ENCODE data around the gene SHROOM4. TPM values are rescaled to one million over a fixed set of nuclear protein-coding genes. Genes with fewer than 3 reads are reported as not detected.

The SHROOM4 gene
- total RNA-seq, 1 experiment from 2014 or later = not detected

DNA sequence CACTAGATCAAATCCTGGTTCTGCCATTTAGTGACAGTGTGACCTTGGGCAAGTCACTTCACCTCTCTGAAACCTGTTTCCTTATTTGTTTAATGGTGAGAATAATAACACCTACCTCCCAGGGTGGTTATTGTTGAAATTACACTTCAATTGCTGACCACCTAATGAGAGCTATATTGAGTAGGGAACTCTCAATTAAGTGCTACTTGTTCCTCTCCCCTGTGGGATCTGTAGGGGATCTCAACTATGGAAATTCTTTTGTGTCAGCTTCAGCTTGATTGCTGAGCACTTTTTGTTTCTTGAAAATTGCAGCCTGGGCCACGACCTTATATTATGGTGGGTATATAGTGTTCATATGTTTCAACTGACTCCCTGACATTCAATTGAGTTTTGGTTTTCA lies 102.1 kb downstream of the SHROOM4 start:
- DNase-seq (ENCODE audit: low read depth) = no peak

DNA sequence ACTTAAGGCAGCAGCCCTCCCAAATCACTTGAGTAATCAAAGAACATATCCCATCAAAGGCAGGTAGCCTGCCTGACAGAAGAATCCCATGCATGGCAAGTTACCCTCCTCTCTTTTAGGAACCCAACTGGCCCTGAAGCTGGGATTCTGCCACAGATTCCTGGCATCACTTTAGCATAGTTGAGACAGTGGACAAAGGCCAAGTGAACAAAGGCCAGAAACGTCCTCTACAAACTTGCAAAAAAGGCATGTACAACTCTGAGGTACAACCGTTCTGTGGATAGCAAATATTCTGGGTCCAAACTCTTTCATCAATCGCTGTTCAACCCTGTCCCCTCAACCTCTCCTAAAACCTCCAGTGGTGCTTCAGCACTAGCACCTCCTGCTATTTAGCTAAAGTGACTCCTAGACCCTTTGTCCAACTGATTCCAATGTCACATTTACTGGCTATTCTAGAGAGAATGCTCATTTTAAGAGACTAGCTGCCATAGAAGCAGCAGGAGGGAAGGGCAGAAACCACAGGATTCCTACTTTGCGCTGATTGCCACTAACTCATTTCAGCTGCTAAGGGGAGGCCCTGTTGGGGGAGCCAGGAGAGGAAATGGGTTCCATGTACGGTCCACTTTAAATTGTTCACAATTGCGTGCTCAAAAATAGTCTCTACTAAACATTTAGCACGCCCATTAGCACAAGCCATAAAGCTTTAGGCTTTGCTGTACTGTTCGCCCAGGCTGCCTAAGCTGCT lies 105.9 kb downstream of the SHROOM4 start:
- DNase-seq (ENCODE audit: low read depth) = no peak

DNA sequence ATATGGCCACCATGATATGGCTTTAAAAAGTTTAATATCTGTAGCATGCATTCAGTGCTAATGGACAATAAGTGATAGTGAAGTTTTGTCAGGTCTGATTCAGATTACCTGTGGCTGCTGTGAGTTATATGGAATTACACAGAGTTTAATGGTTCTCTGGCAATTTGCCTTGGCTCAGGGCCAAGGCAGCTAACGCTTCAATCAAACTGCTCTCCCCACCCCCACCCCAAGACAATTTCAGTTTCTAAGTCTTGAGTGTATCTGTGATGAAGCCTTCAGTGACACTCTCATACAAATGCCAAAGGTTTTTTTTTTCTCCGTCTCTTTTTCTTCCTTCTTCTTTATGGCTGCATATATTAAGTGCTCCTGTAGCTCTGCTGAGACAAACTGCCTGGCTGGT lies 106.6 kb downstream of the SHROOM4 start:
- no peak for DNase-seq (ENCODE audit: low read depth)

DNA sequence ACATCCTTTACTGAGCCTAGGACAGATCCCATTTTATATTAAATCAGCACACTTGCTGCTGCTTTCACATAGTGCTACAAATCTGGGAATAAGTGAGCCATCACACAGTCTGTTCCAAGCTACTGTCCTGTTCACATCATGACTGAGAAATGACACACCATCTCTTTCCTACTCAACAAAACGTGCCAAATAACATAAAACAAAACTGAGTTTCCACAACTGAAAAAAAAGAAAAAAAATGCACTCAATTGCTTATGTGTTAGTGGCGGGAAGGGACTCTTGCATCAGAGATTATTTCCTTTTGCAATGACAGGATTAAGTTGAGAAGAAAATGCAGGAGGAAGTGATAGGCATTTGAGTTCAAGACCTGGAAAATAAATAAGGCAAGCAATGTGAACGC lies 109.0 kb downstream of the SHROOM4 start:
- no peak for DNase-seq (ENCODE audit: low read depth)

DNA sequence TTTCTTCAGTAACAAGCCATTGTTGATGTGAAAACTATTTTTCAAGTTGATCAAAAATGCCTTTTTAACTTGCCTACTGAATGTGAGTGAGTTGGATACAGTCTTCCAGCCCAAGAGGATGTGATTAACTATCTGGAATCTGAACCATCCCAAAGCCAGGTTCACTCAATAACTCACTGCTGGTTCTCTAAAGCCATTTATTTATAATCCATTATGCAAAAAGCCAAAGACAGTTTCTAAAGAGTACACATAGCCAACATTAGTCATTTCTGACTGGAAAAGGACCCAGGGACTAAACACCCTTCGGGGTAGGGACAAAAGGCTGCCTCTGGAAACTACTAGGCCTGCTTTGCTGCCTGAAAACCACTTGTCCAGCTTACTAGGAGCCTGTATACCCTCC lies 109.6 kb downstream of the SHROOM4 start:
- DNase-seq (ENCODE audit: low read depth) = no peak

DNA sequence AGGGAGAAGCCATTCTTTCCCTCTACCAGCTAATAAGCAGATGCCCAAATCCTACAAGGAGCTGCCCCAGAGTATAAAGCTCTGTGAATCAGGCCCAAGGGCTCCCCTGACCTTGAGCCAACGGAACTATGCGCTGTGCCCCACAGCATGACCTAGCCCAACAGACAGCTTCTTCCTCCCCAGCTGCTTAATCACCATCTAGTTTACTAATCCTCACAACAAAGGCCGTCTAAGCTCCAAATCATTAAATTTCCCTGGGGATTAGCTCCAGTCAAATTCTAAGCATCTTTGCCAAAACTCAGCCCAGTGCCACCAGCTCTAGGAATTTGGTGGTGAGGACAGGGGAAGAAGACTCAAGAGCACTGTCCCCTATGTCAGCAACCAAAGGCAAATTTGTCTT lies 113.1 kb downstream of the SHROOM4 start:
- DNase-seq (ENCODE audit: low read depth) = no peak

DNA sequence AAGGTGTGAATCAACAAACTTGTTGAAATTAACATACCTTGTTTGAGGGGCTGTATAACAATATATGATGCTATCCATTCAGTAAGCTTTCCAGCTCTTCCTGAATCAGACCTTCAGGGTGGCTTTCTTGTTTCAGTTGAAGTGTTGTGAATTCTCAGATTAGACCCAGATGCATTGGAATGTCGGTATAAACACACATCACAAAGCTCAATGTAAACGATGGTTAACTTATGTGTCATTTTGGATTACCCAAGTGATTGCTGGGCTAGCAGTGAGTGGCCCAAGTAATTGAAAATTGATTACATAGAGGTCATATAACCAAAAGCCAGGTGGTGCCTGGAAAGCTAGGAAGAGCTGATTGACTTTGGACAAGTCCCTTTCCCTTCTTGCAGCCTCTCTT lies 115.0 kb downstream of the SHROOM4 start:
- DNase-seq (ENCODE audit: low read depth) = no peak

DNA sequence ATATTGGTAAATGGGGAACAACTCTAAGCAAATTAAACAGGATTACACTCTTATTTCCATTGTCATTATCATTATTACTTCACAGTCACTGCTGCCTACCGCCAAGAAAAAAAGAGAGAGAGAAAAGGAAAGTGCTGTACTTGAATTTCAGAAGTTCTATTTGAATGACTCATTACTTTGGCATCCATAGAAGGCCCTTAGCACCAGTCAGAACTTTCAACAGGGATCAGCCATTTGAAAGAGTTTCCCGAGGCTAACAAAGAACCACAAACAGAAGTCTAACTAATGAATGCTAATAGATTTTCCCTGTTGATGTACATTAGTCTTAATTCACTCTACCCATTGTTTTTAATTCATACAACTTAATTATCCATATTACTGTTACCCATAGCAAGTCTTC lies 116.3 kb downstream of the SHROOM4 start:
- DNase-seq (ENCODE audit: low read depth) = peak; percentile 5

DNA sequence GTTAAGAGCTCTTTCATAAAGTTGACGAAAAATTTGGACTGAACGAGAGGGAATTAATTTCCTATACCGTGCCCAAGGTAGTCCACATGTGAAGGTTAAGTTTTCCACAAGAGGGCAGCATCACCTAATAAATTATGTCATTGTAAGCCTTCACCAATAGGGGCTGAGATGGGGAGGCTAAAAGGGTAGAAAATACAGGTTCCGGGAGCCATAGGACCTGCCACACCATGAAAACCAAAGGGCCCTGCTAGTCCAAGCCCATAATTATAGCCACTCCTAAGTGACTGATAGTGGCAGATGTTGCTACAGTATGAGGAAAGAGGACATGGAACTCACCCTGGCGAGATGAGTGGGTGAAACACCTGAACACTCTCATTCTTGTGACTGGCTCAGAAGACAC lies 122.2 kb downstream of the SHROOM4 start:
- peak; percentile 4 for DNase-seq (ENCODE audit: low read depth)

DNA sequence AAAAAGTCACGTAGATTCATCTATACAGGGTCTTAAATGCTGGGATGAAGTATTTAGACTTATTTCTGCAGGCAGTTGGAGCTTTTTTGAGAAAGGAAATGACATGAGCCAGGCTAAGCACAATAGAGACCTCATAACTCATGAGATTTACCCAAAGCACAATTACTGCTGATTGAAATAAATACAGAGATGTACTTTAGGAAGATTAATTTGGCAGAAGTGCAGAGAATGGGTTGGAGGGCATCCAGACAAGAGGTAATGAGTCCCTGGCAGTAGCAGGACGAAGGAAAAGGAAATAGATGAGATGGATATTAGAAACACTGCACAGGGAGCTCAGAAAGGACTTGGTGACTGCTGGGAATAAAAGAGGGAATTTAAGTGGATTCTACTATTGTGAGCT lies 129.1 kb downstream of the SHROOM4 start:
- DNase-seq (ENCODE audit: low read depth) = no peak

DNA sequence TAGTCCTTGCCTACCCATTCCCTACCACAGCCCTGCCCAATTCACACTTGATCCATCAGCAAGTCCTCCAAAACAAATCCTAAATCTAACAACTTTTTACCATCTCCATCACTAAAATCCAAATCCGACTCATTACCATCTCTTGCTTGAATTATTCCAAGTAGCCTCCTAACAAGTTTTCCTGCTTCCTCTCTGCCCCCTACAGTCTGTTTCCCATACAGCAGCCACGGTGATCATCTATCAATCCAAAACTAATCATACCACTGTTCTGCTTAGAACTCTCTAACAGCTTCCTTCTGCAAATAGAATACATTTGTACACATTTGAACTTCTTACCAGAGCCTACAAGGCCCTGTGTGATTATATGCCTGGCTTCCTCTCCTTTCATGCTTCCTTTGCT lies 133.0 kb downstream of the SHROOM4 start:
- DNase-seq (ENCODE audit: low read depth) = no peak

DNA sequence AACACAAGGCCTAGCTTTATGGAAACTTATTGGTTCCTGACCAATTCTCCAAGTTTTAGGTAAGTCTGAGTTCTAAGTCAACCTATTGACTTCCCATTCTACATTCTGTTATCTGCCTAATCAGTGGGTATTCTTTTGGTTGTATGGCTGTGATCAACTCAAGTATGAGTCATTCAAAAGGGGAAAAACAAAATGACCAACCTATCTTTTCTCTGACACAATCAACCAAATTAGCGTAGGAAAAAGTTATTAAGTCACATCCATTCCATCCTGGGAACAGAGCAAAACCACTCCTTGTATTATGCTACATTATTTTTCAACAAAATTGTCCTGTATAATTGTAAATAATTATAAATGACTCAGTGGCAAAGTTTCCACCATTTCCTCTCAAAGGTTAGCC lies 136.2 kb downstream of the SHROOM4 start:
- DNase-seq (ENCODE audit: low read depth) = no peak

DNA sequence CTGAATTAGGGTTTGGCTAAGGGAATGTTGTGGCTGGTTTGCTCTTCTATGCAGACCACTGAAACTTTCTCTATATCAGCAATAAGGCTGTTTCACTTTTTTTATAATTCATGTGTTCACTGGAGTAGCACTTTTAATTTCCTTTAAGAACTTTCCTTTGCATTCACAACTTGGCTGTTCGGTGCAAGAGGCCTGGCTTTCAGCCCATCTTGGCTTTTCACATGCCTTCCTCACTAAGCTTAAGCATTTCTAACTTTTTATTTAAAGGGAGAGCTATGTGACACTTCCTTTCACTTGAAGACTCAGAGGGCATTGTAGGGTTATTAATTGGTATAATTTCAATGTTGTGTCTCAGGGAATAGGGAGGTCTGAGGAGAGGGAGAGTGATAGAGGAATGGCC lies 142.3 kb downstream of the SHROOM4 start:
- no peak for DNase-seq (ENCODE audit: low read depth)

DNA sequence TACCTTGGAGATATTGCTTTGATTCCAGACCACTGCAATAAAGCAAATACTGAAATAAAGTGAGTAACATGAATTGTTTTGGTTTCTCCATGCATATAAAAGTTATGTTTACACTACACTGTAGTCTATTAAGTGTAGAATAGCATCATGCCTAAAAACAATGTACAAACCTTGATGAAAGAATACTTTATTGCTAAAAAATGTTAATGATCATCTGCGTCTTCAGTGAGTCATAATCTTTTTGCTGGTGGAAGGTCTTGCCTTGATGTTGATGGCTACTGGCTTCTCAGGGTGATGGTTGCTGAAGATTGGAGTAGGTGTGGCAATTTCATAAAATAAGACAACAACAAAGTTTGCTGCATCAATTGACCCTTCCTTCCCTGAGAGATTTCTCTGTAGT lies 145.1 kb downstream of the SHROOM4 start:
- no peak for DNase-seq (ENCODE audit: low read depth)

DNA sequence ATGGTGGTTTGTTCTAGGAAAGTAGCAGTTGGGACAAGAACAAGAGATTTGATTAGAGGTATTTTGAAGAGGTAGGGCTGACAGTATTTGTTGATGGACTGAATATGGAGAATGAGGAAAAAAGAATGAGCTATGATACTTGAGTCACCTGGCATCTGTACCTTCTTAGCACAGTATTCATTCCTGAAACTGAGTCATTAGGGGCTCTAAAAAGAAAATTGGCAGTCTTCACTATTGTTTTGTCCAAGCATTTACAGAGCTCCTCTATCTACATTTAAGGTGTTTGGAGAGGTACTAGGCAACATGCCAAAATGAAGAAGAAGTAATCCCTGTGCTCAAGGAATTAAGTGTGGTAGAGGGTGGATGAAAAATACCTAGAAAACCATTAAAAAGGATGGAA lies 165.8 kb downstream of the SHROOM4 start:
- DNase-seq (ENCODE audit: low read depth) = no peak

DNA sequence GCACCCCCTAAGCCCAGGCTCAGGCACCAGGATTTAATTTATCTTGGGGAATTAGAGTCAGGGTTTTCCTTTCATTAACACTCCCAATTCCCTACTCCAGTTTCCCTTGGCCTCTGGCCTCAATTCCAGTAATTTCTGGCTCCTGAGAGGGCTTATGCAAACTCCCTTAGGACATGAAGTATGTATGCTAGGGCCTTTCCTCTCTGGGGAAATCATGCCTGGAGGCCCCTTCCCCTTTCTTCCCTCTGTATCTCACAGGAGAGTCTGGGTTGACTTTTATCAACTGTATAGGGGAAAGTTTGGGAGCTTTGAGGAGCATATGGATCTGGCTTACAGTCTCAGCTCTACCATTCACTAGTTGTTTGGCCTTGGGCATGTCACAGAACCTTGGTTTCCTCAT lies 169.5 kb downstream of the SHROOM4 start:
- DNase-seq (ENCODE audit: low read depth) = no peak

DNA sequence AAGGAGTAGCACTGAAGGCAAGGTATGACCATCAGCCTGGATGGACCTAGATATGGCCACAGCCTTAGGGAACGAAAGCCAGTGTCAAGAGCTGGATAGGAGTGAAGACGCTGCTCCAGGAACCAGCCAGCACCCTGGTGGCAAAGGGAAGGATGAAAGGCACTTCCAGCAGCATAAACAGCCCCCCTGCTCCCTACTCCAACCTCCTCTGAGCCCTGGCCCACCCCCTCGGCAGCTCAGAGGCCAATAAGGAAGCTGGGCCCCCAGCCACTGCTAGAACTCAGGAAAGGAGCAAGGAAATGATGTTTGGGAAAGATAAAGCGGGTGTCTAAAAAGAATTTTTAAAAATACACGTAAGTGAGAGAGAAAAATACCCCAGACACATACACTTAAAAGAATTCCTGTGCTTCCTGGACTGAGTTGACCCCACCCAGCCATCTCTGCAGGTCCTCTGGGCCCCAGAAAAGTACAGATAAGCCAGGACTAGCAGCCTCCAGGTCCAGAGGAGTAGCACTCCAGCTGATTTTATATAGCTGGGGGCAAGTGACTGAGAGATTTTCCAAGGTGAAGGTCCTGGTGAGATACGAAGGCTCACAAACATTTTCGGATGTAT lies 170.4 kb downstream of the SHROOM4 start:
- no peak for DNase-seq (ENCODE audit: low read depth)

DNA sequence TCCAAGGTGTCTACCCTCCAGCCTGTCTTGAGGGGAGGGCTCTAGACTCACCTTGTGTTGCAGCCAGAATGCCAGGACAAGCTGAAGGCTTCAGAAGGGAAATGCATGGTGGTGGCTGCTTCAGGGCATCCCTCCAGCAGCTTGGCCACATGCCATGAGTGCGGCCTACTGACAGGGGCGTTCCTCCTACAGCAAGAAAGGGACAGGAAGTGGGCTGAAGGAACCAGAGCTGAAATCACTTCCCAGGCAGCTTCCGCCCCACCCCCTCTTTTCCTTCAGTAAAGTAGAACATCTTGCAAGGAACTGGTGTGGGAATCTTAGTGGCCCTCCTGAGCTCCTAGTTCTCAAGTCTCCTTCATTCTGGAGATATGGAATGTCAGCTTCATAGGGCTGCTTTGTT lies 175.9 kb downstream of the SHROOM4 start:
- DNase-seq (ENCODE audit: low read depth) = no peak

DNA sequence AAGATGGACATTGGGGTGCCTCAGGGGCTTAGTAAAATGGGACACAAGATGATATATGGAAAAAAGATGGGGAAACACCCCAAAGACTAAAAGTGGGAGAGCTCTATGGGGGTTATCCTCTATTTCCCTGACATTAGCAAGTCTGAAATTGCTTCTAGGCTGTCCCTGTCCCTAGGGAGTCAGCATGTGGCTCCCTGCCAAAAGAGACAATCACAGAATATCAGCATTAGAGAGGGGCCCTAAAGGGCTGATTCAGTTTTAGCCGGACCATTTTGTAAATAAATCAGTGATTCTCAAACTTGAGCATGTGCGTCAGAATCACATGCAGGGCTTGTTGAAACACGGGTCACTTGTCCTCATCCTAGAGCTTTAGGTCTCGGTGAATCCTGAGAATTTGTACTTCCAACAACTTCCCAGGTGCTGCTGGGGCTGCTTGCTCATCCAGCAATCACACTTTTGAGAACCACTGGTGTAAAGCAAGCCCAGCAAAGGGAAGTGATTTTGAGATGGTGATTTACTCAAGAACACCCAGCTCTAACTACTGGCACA lies 178.1 kb downstream of the SHROOM4 start:
- DNase-seq (ENCODE audit: low read depth) = no peak

DNA sequence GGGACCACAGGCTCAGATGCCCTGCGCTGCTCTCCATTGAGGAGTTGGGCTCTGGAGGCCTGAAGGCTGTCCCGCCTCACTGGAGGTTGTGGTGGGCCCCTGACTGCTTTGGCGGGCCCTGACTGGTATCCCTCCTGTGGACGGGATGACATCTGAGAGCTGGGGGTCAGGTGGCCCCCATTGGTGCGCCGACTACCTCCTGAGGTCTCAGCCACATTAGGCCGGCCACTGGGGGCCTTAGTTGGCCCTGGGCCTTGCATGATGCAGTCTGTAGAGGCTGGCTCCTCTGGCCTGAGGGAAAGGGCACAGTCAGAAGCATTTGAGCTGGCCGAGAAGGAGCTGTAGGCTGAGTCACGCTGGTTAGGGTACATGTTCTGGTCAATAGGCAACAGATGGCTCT lies 178.8 kb downstream of the SHROOM4 start:
- DNase-seq (ENCODE audit: low read depth) = no peak

DNA sequence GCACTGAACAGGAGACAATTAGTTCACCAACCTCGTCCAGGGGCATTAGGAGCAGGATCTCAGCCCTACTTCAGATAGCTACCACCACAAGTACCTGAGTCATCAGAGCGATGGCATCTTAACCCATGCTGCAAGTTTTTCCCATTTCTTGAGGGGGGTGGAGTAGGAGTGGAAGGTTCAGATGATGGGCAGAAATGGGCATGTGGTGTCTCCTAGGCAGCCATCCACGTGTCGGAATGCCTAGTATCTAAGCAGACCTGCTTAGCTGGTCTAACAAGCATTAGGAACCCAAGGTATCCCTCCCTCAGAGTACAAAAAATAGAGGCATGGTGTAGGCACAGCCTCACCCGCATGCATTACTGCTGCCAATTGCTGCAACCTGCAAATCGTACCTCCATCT lies 184.2 kb downstream of the SHROOM4 start:
- DNase-seq (ENCODE audit: low read depth) = no peak

DNA sequence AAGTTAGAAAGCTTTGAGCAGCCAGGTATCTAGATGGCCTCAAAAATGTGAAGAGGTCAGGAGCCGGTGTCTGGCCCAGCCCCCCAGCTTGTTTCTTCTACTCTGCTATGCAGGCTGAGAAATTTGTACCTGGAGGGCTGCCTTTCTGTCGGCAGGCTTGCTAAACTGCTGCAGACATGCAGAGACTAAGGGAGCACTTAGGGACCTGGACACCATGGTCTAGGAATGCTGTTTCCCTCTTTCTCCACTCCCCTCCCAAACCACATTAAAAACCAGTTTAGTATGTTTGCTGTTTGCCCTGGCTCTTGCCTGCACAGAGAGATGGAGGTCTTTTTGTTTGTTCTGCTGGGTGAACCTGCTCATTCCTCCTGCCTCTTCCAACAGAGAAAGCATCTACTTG lies 186.3 kb downstream of the SHROOM4 start:
- DNase-seq (ENCODE audit: low read depth) = no peak

DNA sequence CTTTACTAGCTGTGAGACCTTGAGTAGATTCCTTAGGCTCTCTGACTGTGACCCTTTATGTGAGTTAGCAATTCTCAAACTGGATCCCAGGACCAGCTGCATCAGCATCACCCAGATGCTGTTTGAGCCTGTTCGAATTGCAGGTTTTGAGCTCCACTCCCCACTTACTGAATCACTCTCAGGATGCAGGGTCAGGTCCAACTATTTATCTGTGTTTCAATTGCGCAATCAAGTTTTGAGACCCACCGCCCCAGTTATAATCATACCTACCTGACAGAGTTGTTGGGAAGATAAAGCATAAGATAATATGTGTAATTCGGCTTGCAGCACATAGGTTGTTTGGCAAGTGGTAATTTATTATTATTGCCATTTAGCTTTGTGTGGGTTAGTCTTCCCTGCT lies 187.6 kb downstream of the SHROOM4 start:
- no peak for DNase-seq (ENCODE audit: low read depth)

Data from LHCN-M2 (cell line).